ENCODE results near the gene N4BP2L2. TPM values are rescaled to one million over a fixed set of nuclear protein-coding genes. Genes with fewer than 3 reads are reported as not detected.
"Not testable (repeated sequence)": the region's sequence is repeated elsewhere in the genome, so short reads cannot be mapped to it uniquely, and the experiment has no call there.

Gene N4BP2L2
- total RNA-seq, 3 donors from 2014 or later: 130 to 341 (median 250) TPM

DNA sequence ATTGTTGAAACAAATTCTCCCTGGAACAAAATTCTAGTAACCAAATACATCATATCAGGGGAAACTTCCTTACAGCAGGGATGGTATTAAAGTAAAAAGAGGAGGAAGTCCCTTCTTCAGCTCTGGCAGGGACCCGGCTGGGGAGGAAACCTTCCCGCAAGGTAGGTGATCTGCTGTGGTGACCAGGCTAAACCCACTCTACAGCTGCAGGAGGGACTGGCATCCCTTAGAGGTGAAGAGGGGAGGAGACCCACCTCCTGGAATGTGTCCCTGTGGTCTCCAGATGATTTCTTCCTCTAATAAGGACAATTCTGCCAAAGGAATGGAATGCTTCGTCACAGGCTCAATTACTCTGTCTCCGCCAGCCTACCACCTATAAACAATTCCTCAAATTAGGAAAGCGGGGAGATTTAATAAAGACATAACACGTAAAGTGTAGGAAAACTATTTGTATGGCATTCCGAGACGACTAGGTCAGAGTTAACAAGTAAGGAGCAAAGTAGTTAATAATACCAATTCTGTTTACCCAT is 47.0 kb upstream of the N4BP2L2 start:
- TF ChIP-seq POLR2A (IDR thresholded peaks at IDR 0.05): no peak
- no peak for TF ChIP-seq POLR2AphosphoS5 (IDR thresholded peaks at IDR 0.05)
- no peak for TF ChIP-seq CTCF (IDR thresholded peaks at IDR 0.05)
- Histone ChIP-seq H3K36me3 (no peaks in the 10 kb centered on the region), H3K4me1 (peaks cover 0 to 17% of the 10 kb centered on the region in 2 donors), H3K27ac (peak overlapping the region; percentile 92 to 98), H3K27me3 (no peaks in the 10 kb centered on the region), H3K4me3 (peak overlapping the region; percentile 74 to 91 (median 79)), H3K9me3 (no peaks in the 10 kb centered on the region)
- intact Hi-C loops (cut with DNase I; ENCODE audit: low total_unique reads): no loop called here
- DNase-seq (ENCODE audit: low spot score in 2 of 2): no peak

DNA sequence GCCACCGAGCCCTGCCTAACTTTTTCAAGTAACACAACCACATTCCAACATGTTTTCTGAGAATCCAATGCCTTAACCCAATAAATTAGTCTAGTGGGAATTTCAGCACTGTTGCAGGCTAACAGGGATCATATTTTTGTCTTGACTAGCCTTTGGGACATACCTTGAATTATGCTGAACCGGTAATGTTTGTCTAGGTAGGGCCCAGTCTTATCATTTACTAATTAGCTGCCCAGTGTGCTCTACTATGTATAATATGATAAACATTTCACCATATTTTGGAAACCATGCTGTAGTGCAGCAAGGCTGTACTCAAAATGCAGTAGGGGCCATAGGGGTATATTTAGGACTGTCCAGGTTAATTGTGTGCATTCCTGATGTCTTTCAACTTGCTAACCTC is 44.4 kb upstream of the N4BP2L2 start:
- Histone ChIP-seq H3K27ac (no peak overlapping the region), H3K4me1 (peaks cover 0 to 5% of the 10 kb centered on the region in 2 donors), H3K27me3 (no peaks in the 10 kb centered on the region), H3K9me3 (peaks cover 0 to 2% of the 10 kb centered on the region in 2 donors), H3K36me3 (no peaks in the 10 kb centered on the region), H3K4me3 (no peak overlapping the region)
- intact Hi-C loops (cut with DNase I; ENCODE audit: low total_unique reads): no loop called here
- DNase-seq (ENCODE audit: low spot score in 2 of 2): no peak
- TF ChIP-seq CTCF (IDR thresholded peaks at IDR 0.05) (no peak), POLR2A (IDR thresholded peaks at IDR 0.05) (no peak), POLR2AphosphoS5 (IDR thresholded peaks at IDR 0.05) (no peak)

- intact Hi-C loops (cut with DNase I; ENCODE audit: low total_unique reads): no loop called here
- Histone ChIP-seq H3K27ac (no peak overlapping the region), H3K9me3 (peaks cover 0 to 7% of the 10 kb centered on the region in 2 donors), H3K4me1 (peaks cover 0 to 3% of the 10 kb centered on the region in 2 donors), H3K4me3 (no peak overlapping the region), H3K36me3 (no peaks in the 10 kb centered on the region), H3K27me3 (no peaks in the 10 kb centered on the region)
- DNase-seq (ENCODE audit: low spot score in 2 of 2): no peak
- TF ChIP-seq POLR2AphosphoS5 (IDR thresholded peaks at IDR 0.05) (no peak), POLR2A (IDR thresholded peaks at IDR 0.05) (no peak), CTCF (IDR thresholded peaks at IDR 0.05) (no peak)
These were observed 43.7 kb upstream of the N4BP2L2 start for GRCh38 chr13:32582281-32582680.

DNA sequence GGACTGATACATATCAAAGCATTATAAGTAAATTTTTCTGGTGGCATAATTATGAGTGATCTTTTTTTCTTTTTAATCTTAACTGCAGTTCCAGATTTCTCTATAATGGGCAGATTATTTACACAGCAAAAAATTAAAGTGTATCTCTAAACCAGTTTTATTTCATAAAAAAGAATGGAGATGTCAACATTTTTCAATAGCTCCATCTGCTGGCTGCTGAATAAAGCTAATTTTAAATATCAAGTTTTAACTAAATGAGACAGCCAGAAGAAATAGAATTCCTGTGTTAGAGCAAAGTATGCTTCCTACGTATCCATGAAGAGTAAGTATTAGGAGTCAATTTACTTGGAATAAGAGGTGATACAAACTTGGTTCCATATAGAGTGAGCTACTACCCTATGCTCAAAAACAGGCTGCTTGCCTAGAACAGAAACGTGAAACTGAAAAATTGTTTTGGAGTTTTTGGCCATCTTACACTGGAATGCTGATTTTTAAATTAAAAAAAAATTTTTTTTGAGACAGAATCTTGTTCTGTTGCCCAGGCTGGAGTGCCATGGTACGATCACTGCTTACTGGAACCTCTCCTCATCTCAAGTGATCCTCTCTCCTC is 42.7 kb upstream of the N4BP2L2 start:
- peaks cover 0 to 3% of the 10 kb centered on the region in 2 donors for H3K4me1 ChIP-seq
- H3K4me3 ChIP-seq: no peak overlapping the region
- H3K36me3 ChIP-seq: no peaks in the 10 kb centered on the region
- no peak for DNase-seq (ENCODE audit: low spot score in 2 of 2)
- no peaks in the 10 kb centered on the region for H3K27me3 ChIP-seq
- no peak overlapping the region for H3K27ac ChIP-seq
- peaks cover 0 to 7% of the 10 kb centered on the region in 2 donors for H3K9me3 ChIP-seq
- intact Hi-C loops (cut with DNase I; ENCODE audit: low total_unique reads): no loop called here
- TF ChIP-seq CTCF (IDR thresholded peaks at IDR 0.05) (peak in 2 of 3 donors; percentile 41 to 46), POLR2A (IDR thresholded peaks at IDR 0.05) (no peak)

- peaks cover 0 to 7% of the 10 kb centered on the region in 2 donors for H3K9me3 ChIP-seq
- intact Hi-C loops (cut with DNase I; ENCODE audit: low total_unique reads): no loop called here
These were observed 38.4 kb upstream of the N4BP2L2 start for GRCh38 chr13:32577032-32577431.

DNA sequence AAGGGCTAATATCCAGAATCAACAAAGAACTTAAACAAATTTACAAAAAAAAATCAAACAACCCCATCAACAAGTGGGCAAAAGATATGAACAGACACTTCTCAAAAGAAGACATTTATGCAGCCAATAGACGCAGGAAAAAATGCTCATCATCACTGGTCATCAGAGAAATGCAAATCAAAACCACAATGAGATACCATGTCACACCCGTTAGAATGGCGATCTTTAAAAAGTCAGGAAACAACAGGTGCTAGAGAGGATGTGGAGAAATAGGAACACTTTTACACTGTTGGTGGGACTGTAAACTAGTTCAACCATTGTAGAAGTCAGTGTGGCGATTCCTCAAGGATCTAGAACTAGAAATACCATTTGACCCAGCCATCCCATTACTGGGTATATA is 37.1 kb upstream of the N4BP2L2 start:
- H3K4me3 ChIP-seq; H3K27ac ChIP-seq; H3K9me3 ChIP-seq; DNase-seq (ENCODE audit: low spot score in 2 of 2); H3K4me1 ChIP-seq; intact Hi-C loops (cut with DNase I; ENCODE audit: low total_unique reads); H3K36me3 ChIP-seq; H3K27me3 ChIP-seq: not testable (repeated sequence)

More at GRCh38 chr13:32577032-32577431, 38.4 kb upstream of the N4BP2L2 start:
- H3K36me3 ChIP-seq: no peaks in the 10 kb centered on the region
- no peak overlapping the region for H3K27ac ChIP-seq
- H3K27me3 ChIP-seq: no peaks in the 10 kb centered on the region
- H3K4me1 ChIP-seq: no peaks in the 10 kb centered on the region
- no peak for DNase-seq (ENCODE audit: low spot score in 2 of 2)
- no peak overlapping the region for H3K4me3 ChIP-seq
- TF ChIP-seq POLR2A (IDR thresholded peaks at IDR 0.05): no peak
- no peak for TF ChIP-seq CTCF (IDR thresholded peaks at IDR 0.05)

- DNase-seq (ENCODE audit: low spot score in 2 of 2); H3K4me3 ChIP-seq; H3K36me3 ChIP-seq; H3K4me1 ChIP-seq; intact Hi-C loops (cut with DNase I; ENCODE audit: low total_unique reads); H3K27ac ChIP-seq; H3K27me3 ChIP-seq: not testable (repeated sequence)
- H3K9me3 ChIP-seq: peaks cover 0 to 14% of the 10 kb centered on the region in 2 donors
These were observed 22.2 kb upstream of the N4BP2L2 start for GRCh38 chr13:32560842-32561241.

All from breast epithelium (tissue), 4 donors.